COLO668 (cell line): ENCODE measurements around the gene AK8.
"Not testable (repeated sequence)": the region's sequence is repeated elsewhere in the genome, so short reads cannot be mapped to it uniquely, and the experiment has no call there.

Source experiments
- DNase-seq: peaks from one replicate; lab custom pipeline; 2025; ENCODE audit not compliant: unreplicated experiment; lab: John Stamatoyannopoulos, UW

AK8 gene

DNA sequence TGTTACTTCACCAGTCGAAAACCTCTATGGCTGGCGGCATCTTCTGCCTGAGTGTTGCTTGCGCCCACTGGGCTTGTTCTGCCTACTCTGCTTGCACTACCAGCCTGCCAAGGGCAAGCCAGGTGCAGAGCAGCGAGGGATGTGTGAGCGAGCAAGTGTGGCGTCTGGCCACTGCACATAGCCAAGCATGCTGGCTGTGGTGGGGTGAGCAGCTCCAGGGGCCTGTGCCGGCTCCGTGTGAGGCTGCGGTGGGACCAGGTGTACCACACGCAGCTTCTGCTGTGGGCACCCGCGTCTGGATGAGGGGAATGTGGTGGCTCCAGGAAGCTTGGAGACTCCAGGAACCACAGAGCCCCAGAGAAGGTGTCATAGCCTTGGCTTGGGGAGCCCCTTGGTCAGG, 156.4 kb downstream of the AK8 start:
- no peak for DNase-seq

DNA sequence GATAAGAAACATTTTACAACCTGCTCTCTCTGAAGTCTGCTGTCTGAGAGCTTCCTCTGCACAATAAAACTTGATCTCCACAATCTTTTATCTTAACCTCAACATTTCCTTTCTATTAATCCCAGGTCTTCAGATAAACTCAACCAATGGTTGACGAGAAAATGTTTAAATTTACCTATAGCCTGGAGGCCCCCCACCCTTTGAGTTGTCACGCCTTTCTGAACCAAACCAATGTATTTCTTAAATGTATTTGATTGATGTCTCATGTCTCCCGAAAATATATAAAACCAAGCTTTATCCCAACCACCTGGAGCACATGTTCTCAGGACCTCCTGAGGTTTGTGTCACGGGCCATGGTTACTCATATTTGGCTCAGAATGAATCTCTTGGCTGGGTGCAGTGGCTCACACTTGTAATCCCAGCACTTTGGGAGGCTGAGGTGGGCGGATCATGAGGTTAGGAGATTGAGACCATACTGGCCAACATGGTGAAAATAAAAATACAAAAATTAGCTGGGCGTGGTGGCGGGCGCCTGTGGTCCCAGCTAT, 159.6 kb downstream of the AK8 start:
- DNase-seq = not testable (repeated sequence)

- no peak for DNase-seq
Measured at GRCh38 chr9:132717326-132717945, 160.6 kb downstream of the AK8 start.

GRCh38 chr9:132716007-132716406, 162.1 kb downstream of the AK8 start:
- no peak for DNase-seq

- no peak for DNase-seq
Measured at GRCh38 chr9:132712753-132713152, 165.3 kb downstream of the AK8 start.

GRCh38 chr9:132711846-132712245, 166.2 kb downstream of the AK8 start:
- no peak for DNase-seq

DNA sequence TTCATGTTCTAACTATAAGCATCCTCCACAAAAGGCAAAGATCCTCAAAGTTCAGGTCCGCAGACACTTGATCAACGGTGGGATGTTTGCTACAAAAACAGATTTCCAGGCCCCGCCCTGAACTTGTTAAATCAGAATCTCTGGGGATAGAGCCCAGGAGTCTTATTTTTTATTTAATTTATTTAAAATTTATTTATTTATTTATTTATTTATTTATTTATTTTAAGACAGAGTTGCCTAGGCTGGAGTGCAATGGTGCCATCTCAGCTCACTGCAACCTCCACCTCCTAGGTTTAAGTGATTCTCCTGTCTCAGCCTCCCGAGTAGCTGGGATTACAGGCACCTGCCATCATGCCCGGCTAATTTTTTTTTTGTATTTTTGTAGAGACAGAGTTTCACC, 166.9 kb downstream of the AK8 start:
- DNase-seq = not testable (repeated sequence)

DNA sequence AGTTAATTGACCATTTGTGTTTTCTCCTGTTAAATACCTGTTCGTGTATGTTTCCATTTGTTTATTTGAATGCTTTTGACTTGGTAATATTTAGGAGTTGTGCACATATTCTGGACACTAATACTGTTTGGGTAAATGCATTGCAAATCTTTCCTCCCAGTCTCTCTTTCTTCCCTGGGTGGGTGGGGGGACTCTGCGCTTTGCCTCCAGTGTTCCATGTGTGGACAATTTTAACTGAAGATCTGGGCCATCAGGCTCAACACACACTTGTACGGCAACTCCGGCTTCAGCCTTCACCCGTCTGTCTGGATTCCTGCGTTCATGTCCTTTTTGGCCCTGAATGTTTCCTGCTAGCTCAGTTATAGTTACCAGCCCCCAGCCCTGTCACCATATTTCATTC, 167.8 kb downstream of the AK8 start:
- DNase-seq = no peak

- no peak for DNase-seq
Measured at GRCh38 chr9:132708769-132709430, 169.2 kb downstream of the AK8 start.

- DNase-seq = no peak
Measured at GRCh38 chr9:132708239-132708638, 169.8 kb downstream of the AK8 start.

DNA sequence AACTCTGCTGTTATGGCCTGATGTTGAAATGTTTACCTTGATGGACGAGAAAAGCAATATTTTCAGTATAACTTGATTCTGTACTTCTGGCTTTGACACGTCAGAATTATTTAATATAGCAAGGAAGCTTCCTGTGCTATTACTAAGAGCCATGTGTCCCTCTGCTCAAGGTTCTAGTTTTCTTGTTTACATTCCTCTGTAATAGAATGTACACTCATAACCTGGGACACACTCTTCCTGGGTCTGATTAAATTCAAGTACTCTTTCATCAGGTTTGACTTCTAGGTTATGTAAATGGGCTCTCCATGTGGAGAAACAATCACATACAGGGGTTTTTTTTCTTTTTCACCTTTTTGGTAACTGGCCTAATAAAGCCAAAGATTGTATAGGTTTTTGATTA, 174.7 kb downstream of the AK8 start:
- DNase-seq = no peak

GRCh38 chr9:132702254-132702653, 175.8 kb downstream of the AK8 start:
- DNase-seq = no peak

DNA sequence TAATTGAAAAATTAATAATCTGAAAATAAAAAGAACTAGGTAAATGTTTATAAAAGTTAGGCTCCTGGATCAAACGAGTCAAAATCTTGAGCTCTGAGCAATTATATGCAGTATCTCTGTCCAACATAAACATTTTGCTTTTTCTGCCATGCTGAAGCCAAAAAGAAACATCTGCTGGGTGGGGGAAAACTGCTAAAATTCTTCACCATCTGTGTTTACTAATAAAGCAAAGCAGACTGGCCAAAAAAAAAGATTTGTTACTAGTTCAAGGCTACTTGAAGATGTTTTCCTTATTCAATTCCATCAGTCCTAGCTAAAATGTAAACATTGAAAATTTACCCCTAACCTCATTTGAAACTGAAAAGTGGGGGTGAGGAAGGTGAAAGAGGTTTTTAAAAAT, 178.1 kb downstream of the AK8 start:
- DNase-seq = no peak

GRCh38 chr9:132698989-132699388, 179.1 kb downstream of the AK8 start:
- DNase-seq = no peak

DNA sequence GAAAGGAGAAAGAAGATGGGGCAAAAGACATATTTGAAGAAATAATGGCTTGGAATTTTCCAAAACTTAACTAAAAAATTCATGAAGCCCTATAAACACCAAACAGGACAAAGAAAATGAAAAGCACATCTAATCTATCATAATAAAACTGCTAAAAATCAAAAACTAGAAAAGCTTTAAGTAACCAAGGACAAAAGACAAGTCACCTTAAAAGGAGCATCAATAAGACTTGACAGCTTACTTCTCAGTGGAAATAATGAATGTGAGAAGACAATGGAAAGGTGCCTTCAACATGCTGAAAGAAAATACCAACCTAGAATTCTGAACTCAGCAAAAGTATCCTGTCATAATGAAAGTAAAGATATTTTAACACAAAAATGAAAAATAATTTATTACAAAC, 180.9 kb downstream of the AK8 start:
- no peak for DNase-seq

DNA sequence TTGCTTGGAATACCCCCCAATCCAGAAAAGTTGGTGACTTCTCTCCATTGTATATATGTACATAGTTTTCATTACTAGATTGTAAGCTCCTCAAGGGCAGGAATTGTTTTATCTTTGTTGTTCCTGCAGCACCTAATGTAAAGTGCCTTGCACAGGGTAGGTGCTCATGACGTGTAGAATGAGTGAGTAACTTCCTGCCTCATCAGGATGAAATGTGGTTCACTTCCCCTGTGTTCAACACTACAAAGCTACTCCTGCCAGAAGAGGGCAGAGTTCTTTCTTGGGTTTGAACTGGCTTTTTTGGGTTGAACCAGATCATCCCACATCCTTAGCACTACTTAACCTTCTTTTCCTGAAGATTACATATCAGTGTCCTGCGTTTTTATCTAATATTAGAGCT, 183.9 kb downstream of the AK8 start:
- no peak for DNase-seq

- DNase-seq = no peak
Measured at GRCh38 chr9:132690696-132691095, 187.4 kb downstream of the AK8 start.

- no peak for DNase-seq
Measured at GRCh38 chr9:132683873-132684272, 194.2 kb downstream of the AK8 start.

DNA sequence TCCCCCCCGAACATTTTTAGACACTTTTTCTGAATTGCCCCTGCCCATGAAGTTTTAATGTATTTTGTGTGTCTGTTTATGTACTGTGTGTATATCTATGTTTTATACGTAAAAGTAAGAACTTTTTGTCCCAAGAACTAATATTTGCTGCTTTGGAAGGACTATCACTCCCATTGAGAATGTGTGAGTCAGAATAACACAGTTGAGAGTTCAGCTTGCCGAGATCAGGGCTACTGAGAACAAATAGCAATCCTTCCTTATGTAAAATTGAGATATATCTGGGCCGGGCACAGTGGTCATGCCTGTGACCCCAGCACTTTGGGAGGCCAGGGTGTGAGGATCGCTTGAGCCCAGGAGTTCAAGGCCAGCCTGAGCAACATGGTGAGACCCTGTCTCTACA, 196.5 kb downstream of the AK8 start:
- no peak for DNase-seq

GRCh38 chr9:132679946-132680625, 198.0 kb downstream of the AK8 start:
- no peak for DNase-seq

DNA sequence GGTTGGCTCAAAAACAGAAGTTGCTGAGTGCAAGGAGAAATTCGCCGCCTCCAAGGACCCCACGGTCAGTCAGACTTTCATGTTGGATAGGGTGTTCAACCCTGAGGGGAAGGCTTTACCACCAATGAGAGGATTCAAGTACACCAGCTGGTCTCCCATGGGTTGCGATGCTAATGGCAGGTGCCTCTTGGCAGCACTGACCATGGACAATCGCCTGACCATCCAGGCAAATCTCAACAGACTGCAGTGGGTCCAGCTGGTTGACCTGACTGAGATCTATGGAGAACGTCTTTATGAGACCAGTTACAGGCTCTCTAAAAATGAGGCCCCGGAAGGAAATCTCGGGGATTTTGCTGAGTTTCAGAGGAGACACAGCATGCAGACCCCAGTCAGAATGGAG, 200.1 kb downstream of the AK8 start:
- no peak for DNase-seq
